Activated CD4-positive, alpha-beta T cell treated with anti-CD3 and anti-CD28 coated beads for 36 hours (primary cell): ENCODE measurements around the gene PCMT1. TPM values are rescaled to one million over a fixed set of nuclear protein-coding genes. Genes with fewer than 3 reads are reported as not detected.

ENCODE experiments used
- total RNA-seq, 2 experiments: library from RNA; stranded (reverse); gene quantifications; one replicate each; pipeline ENCODE4 v1.2.3, GENCODE V29; 2021

Gene PCMT1
- total RNA-seq, 2 experiments from 2014 or later, result 90.1 to 91.3 TPM

Other genes starting within 250 kb of the PCMT1 start
- gene PPIL4, start 203.7 kb upstream of the PCMT1 start, total RNA-seq, result 10 to 100 TPM; 22.6 to 26.8 TPM
- 10 to 100 TPM; 15.9 to 17.3 TPM for gene GINM1, start 183.4 kb upstream of the PCMT1 start, total RNA-seq
- gene KATNA1, start 101.0 kb upstream of the PCMT1 start, total RNA-seq, result 10 to 100 TPM; 18.1 to 21.6 TPM
- gene LATS1, start 31.6 kb upstream of the PCMT1 start, total RNA-seq, result 10 to 100 TPM; 21.2 to 23.5 TPM
- gene NUP43, start 3.2 kb upstream of the PCMT1 start, total RNA-seq, result 10 to 100 TPM; 80.5 to 89.4 TPM
- gene LRP11, start 114.6 kb downstream of the PCMT1 start, total RNA-seq, result 1 to 10 TPM; 5.1 TPM
- not detected for gene RAET1E, start 148.4 kb downstream of the PCMT1 start, total RNA-seq
- not detected for gene RAET1G, start 173.4 kb downstream of the PCMT1 start, total RNA-seq
- gene ULBP2, start 192.3 kb downstream of the PCMT1 start, total RNA-seq, result under 1 TPM; 0.32 to 0.43 TPM
- 1 to 10 TPM; 2.7 to 5.0 TPM for gene ULBP1, start 214.2 kb downstream of the PCMT1 start, total RNA-seq